ENCODE measurements around the gene GRB10.

GRCh38 chr7:50594734-50595485 lies 187.8 kb downstream of the GRB10 start:
- TF ChIP-seq CTCF (IDR thresholded peaks at IDR 0.05) (no peak), EZH2 (IDR thresholded peaks at IDR 0.05) (no peak), EZH2phosphoT487 (IDR thresholded peaks at IDR 0.05) (no peak)

Measured in neural progenitor cell (in vitro differentiated cells).